Stimulated activated CD4-positive, alpha-beta T cell treated with anti-CD3 and anti-CD28 coated beads, Interleukin-1b, Interleukin-23, amount 100 ng/mL, for 48 hours (primary cell): ENCODE results near the gene RNLS.
A peak's percentile ranks its signal among the peaks of the same experiment; 100 is the strongest.
"Not testable (repeated sequence)": the region's sequence is repeated elsewhere in the genome, so short reads cannot be mapped to it uniquely, and the experiment has no call there.

Experiments
- DNase-seq: peaks from one replicate; pipeline ENCODE4 v3.0.0-alpha.2; 2020

Gene RNLS

DNA sequence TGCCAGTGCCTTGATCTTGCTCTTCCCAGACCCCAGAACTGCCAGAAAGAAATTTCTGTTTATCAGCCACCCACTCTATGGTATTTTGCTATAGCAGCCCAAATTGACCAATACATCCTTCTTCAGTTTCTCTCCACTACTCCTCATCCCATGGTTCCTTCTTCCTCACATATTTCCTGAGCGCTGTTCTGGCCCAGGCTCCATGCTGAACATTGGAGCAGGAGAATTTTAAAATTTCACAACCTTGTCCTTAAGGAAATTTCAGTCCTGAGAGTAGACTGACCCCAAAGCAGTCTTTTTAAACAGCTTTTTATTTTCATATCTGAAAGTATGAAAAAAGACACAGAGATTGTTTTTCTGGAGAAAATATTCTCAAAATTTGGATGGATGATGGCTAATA lies 297.1 kb downstream of the RNLS start:
- no peak for DNase-seq

DNA sequence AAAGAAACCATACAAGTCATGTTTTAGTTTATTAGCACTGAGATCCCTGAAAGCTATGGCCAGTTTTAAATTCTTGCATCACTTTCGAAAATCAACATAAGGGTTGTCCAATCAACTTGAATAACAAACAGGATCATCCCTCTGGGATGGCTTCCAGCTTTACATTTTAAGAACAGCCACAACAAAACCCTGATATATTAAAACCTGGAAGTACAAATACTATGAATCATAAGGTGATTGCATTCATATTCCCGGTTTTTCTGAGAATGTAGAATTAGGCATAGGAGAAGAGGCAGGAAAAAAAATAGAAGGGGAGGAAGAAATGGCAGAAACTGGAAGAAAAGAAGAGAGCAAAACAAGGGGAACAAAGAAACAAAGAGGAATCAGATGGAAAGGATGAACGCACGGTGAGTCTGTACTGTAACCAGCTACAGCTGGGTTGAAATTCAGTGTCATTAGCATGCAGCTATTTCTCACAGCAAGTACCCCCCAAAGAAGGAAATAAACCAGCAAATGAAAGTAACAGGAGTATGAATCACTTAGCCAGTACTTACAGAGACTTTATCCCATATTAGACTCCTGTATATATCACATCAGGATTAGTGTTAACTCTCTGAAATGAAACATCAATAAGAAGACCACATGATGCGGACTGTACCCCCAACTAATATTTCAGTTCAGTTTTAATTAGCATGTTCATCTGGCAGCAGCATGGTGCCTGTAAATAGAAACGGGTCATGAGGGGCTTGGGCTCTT lies 301.3 kb downstream of the RNLS start:
- DNase-seq, result no peak

DNA sequence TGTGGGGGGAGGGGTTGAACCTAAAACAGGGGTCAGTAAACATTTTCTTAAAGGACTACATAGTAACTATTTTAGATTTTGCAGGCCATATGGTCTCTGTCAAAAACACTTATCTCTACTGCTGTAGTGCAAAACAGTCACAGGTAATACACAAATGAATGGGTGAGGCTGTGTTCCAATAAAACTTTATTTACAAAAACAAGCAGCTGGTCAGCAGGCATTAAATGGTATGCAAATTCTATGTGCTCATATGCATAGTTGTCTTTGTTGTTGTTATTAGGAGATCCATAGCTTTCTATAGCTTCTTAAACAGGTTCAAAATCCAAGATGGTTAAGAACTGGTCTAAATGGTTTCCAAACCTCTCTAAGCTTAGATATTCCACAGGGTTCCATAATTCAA lies 302.6 kb downstream of the RNLS start:
- DNase-seq, result no peak

DNA sequence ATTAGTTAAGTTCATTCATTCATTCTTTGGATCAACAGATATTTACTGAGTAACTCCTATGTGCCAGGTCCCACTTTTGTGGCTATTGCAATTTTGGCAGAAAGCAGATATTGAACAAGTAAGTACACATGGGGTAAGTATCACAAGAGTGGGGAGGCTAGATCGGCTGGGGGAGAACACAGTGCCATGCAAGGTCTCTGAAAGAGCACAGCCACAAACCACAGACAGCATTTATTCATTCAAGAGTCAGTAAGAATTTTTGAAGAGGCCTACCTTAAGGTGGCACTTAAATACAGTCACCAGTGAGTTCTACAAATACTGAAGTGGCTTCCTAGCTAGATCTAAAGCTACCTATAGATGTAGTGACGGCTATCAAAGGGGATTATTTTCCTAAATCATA lies 304.2 kb downstream of the RNLS start:
- DNase-seq, result no peak

DNA sequence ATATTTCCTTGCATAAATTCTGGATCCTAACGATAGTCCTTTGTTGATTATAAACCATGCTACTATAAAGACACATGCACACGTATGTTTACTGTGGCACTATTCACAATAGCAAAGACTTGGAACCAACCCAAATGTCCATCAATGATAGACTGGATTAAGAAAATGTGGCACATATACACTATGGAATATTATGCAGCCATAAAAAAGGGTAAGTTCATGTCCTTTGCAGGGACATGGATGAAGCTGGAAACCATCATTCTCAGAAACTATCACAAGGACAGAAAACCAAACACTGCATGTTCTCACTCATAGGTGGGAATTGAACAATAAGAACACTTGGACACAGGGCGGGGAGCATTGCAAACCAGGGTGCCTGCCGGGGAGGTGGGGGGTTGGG lies 306.2 kb downstream of the RNLS start:
- DNase-seq, result not testable (repeated sequence)

DNA sequence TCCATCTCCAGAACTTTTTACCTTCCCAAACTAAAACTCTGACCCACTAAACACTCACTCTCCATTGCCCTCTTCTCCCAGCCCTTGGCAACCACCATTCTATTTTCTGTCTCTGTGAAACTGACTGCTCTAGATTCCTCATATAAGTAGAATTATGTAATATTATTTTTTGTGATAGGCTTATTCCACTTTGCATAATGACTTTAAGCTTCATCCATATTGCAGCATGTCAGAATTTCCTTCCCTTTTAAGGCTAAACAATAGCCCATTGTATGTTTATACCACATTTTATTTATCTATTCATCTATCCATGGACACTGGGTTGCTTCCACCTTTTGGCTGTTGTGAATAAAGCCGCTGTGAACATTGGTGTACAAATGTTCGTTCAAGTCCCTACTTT lies 308.8 kb downstream of the RNLS start:
- no peak for DNase-seq

DNA sequence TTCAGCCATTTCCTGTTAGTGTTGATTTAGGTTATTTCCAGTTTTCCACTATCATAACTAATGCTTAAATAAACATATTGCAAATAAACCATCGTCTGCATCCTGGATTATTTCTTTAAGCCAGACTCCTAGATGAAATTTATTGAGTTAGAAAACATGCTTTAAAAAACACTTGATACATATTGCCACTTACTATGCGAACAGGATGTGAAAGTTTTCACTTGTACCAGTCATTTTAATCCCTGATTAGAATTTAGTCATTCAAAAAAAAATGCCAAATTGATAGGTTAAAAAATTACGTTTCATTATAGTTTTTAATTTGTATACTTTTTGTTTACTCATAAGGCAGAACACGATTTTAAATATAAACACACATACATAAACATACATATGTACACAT lies 309.6 kb downstream of the RNLS start:
- DNase-seq, result no peak

DNA sequence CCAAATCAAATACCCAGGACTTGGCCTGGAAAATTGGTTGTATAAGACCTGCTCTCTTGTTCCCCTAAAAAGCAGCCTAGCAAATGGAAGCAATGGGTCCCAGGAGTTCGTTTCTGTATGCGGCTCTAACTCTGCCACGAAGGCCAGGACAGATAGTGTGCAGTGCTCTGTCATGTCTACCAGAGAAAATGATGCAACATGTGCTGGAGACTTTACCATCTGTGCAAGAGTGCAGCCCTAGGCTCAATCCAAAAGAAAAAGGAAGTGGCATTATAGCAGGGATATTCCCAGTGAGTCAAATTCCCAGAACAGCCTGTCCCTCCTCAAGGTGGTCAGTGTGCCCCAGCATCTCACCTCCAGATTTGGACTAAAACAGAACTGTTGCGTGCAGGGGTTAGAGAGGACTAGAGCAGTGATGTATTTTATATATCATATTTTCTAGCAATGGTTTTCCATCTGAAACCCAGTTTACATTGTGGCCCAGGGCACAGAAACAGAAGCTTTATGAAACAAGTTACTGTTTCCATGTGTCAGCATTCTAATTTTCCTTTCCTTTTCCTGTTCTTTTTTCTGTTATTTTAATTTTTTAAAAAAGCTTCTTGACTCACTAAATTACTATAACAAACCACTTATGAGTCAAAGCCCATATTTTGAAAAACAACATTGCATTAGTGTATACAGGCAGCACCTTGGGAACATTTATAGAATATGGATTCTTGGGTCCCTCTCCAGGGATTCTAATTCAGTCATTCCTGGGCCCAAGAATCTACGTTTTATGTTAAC lies 311.2 kb downstream of the RNLS start:
- no peak for DNase-seq

DNA sequence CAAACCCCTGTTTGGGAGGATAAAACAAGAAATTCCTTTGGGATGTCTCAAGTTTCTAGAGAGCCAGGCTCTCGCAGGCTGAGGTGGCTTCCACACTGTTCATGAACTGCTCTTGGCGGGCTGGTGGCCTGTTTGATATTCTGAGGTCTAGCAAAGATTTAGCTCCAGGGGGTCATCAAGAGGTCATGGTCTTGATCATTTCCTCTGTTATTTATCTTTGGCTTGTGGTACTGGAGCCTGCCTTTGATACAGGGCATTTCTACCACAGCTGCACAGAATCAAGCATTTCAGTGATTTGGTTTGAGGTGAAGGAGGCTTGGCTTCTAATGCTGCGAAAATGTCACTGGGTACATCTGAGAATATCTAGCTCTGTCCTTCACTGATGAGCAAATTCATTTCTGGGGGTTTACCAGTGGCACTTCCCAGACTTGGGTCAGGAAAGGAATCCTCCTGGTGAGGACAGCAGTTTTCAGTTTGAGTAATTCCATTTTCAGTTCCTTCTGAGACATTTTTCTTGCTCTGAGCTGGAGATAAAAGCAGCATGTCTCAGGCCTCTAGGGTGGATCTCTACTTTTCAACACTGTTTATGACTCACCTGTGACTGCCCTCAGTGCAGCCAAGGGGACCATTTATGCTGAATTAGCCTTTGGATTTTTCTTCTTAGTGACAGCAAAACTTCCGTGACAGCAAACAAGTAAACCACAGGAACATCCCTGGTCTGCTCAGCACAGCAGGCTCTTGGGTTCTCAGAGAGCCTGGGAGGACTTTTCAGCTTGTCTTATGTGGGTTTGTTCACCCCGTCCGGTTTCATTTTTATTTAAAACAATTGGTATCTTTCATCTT lies 312.0 kb downstream of the RNLS start:
- peak; percentile 60 for DNase-seq

DNA sequence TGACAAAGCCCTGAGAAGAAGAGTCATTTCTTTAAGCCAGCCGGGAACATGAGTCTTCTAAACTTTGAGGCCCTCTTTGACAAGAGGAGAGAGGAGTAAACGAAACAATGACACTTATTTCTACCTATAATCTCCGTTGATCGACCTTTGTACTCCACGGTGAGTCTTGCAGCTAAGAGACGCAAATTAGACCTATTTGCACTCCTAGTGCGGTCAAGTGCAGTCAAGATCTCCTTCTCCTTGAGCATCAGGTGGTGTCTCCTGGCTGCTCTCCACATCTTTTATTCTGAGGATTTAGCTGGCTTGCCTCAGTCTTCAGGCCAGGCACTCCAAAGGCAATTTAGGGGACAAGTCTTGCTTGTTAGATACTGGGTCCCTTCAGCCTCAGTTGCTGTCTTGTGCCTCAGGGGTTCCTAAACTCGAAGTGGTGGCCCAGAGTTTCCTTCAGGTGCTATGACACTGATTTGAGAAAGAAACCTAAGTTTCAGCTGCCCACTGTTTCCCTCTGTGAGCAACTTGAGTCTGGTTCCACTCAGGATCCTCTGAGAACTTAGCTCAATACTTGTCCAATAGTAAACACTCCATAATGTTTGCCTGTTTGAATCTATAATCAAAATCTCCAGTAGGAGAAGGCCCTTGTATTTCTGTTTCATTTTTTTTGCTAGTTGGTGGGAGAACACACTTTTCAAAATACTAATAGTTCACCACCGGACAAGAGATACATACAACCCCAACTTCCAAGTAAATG lies 312.9 kb downstream of the RNLS start:
- no peak for DNase-seq

DNA sequence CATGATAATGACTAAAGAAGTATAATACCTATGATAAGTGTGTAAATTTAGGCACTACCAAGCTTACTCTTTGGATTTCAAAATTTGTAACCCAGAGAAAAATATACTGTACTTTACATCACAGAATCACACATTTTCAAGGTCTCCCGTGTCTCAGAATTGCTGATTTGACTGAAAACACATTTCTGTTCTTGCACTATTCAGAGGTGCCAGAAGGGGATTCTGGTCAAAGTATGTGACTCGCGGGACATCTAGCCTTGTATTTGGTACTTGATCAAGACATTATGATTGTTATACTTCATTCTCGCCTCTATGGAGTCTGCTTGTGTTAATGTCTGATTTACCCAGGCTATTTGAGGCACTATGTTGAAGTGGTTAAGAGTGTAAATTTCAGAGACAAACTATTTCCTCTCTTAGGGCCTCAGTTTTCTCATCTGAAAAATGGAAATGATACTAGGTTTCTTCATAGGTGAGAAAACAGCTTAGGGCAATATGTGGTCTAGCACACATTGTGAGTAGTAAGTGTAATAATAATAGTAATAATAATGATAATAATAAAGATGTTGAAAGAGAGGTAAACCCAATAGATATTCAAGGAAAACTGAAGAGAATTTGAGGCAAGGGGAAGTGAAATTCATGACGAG lies 320.4 kb downstream of the RNLS start:
- DNase-seq, result no peak

DNA sequence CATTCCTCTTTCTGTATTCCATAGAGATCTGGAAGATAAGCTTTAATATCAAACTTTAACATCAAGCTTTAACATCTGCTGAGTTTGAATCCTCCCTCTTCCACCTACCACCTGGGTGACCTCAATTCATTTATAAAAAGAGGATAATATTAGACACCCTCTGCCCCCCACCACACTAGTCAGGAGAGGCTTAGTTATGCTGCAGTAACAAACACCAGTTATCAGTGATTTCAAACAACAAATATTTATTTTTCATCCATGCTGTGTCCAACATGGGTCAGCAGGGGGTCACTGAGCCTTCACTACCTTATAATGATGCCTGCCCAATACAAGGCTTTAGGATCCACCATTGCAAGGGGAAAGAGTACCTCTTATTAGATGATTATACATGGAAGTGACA lies 322.0 kb downstream of the RNLS start:
- no peak for DNase-seq

DNA sequence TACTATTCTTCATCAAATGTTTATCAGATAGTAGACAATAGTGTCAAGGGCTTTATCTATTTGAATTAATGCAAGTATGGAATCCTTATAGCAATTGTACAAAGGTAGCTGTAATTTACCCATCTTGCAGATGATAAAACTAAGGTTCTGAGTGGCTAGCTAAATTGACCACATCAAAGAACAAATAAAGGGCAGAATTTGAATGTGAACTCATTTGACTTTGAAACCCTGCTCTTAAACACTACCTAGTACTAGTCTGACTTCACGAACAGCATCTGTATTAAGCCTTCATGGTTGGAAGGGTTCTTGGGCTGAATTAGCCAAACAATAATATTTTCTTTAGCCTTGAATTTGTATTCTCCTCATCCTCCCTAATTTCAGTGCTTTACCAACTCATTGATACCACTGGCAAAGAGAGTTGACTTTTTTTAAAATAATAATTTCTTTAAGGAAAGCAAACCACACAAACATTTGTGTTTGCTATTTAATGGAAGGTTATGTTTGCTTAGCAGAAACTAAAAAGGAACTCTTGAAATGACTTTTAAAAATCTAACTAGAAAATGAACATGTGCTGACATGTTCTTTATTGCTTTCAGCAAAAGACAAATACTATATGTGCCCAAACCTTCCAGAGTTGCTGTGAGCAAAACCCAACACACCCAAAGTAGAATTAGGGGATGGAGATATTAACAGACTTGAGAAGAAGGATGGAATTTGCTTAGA lies 322.6 kb downstream of the RNLS start:
- no peak for DNase-seq

DNA sequence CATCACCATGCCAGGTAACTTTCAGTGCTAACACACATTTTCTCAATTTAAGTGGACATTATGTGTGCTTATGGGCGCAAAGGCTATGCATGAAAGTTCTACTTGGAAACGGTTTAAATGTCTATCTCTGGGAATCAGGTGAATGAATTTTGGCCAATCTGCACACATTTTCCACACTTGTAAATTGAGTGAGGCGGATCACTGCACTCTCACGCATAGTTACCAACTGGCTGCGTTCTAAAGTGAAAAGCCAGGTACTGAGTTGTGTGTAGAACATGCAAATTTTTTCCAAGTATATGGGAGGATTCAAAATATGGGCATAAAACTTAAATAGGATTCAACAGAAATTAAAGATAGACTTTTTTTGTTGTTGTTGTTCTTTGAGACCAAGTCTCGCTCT lies 323.7 kb downstream of the RNLS start:
- DNase-seq, result no peak

DNA sequence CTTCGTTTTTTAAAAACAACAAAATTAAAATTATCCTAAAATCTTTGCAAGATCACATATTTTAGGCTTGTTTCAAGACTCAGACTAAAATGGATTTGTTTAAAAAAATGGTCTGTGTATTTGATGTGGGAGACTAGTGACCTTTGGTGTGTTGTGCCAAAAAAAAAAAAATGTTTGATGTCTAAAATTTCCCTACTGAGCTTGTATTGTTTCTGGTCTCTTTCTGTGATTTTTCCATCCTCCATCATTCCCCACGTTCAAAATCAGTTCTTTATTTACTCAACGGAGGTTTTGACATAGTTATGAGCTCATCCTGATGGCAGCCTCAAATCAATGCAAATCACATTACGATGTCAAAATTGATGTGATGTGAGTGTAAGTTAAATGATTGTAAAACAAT lies 326.2 kb downstream of the RNLS start:
- DNase-seq, result no peak

DNA sequence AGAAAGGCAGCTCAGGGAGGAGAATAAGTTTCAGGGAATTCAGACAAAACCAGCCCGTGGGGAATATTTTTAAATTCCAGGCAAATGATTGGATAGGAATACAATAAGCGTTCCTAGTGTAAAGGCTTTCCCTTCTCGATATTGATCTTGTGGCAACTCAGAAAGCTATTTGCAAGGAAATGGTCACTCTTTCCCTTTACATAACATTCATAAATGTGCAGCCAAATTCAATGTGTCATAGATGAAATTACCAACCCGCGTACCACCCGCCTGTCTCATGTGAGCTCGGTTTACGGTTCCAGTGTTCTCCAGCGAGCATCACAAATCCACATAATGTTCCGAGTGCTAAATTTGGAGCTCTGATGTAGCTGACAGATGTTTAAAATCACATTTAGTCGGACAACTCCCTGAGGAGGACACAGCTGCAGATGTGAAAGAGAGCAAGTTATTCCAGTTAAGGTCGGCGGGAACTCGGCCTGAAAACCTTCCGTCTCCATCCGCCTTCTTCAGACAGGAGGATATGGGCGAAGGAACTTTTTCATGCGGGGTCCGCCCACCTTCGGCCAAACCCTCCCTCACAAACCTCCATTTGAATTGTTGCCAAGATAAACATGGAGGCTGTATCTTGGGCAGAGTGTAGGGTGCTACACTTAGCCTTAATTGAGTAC lies 327.0 kb downstream of the RNLS start:
- DNase-seq, result no peak

DNA sequence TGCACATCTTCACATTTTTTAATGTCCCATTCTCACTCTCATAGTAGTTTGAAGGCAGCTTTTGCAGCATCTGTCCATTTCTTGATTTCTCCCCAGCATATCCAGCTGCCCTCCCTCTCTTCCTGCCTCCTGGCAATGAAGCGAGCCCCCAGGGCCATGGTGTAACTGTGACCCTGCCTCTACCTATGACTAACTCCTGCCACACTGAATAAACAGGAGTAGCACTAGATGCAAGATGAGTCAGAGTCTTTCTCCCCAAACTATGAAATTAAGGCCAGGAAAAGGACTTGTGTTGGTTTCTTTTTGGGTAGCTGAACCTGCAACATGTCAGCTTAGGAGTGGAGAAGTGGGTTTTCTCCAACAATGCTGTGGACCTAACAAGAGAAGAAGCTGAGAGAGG lies 329.0 kb downstream of the RNLS start:
- no peak for DNase-seq

DNA sequence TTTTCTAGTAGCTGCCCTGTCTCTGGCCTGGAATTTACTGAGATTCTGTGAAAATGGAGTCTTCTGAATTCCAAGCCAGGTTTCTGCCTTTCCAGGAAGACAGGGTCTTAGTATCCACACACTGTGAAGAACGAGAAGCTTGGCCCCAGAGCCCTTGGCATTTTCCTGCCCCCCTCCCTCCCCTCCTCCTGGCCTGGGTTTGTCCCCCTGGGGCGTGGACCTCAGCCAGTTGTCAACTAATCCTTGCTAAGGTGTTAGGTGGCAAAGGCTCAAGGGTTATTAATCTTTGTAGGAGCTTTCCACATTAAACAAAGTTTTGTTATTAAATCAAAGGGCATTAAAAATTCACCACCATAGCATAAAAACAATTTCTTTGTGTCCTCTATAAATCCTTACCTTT lies 329.5 kb downstream of the RNLS start:
- DNase-seq, result no peak

DNA sequence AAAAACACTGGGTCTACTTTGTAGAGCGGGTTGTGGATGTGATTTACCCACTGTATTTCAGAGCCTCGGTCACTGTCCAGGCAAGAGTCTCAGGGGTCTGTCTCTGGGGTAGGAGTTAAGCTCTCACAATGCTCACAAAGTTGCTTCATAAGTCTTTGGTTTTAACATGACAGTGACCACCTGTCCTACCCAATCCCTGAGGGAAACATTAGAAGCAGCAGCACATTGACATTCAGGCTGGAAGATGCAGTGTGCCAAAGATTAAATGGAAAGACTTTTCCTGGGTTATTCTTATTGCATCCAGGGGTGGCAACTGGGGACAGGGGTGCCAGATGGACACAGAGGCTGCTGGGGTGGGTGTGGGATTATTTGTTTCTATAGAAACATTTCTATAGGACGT lies 330.0 kb downstream of the RNLS start:
- no peak for DNase-seq

DNA sequence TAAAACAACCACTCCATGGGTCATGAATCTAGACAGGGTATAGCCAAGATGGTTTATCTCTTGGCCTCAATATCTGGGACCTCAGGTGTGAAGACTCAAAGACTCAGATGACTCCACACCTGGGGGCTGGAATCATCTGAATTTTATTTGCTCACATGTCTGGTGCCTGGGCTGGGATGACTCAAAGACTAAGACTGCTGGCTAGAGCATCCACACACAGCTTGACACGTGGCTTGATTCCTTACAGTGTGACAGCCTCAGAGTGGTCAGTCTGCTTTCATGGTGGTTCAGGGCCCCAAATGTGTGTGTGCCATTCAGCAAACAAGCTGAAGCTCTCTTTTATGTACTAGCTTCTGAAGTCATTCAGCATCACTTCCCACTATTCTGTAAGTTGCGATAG lies 333.7 kb downstream of the RNLS start:
- no peak for DNase-seq

DNA sequence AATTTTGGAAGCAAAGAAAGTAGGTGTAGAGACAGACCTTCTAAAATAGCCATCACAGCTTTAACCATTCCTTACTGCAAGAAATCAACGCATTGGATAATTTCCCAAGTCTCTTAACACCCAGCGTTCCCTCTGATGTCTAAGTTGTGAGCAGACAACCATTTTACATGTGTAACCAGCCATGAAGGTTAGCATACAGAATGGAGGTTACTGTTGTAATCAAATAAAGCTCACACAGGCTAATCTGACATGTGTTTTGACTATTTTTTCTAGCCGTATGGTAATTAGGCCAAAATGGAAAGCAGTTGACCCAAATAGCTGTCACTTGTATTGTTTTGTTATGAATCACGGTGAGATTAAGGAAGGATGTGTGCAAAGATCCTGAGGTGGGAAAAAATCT lies 336.4 kb downstream of the RNLS start:
- DNase-seq, result no peak
